NCI-H345 treated with DMSO at 0.1 percent for 48 hours (cell line): ENCODE measurements around the gene EBF3.

Source experiments
- DNase-seq: peaks from one replicate; lab custom pipeline; 2025; ENCODE audit not compliant: unreplicated experiment; lab: John Stamatoyannopoulos, UW

Gene EBF3

DNA sequence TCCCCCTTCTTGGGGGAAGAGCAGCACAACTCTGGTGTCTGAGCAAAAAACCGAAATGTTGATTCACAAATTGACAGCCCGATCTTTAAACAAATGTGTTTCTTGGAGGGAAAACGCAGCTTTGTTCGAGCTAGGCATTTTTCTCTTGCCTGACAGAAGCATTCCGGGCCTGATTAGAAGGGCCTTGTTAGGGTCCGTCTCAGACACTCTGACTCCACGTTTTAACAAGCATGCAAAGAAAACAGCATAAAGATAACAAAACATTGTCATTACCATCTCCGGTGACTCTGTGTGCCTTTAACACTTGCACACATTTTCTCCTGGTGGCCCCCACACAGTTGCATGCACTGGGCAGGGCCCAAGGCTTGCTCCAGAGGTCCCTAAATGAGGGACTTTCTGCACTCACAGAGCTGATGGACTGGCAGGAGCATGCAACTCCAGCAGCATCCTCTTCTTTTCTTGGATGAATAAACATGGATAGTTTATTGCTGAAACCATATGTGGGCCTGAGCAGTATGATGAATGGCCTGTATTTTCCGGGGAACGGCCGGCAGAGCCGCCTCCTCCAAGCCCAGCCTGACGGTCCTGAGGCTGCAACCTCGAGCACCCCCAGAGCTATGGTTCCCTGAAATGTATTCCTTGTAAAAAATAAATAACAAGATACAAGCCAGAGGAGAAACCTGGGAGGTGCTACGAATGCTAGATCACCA lies 50.9 kb downstream of the EBF3 start:
- no peak for DNase-seq

DNA sequence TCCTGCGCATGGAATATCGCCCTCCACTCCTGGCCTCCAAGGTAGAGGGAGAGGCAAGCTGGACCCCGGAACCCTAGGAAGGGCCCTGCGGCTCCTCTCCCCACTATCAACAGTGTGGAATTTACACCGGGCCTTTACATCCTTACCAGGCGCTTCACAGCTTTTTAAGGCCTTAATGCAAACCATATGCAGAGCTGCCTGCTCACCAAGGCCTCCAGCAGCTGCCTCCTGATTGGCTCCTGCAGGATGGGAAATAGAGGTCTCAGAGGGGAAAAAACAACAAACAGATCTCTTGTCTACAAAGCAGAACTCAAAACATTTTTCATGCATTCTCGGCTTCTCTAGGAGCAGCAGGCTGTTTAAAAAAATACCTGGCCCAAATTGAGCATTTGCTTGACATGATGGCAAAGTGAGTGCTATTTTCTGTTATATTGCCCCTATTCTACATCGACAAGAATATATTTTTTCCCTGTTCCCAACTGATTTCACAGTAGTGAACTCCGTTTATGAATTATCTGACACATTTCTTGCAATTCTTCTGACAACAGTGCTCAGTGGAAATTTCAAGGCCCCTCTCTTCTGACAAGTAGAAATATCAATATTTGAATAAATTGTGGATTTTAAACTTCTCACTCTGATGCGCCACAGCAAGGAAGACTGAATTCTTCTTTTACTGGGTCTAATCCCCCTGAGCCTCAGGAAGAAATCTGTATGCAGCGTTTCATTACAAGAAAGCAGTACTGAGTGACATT lies 51.7 kb downstream of the EBF3 start:
- DNase-seq = no peak

- DNase-seq = no peak
Observed at GRCh38 chr10:129911451-129912165, 52.5 kb downstream of the EBF3 start.

- no peak for DNase-seq
Observed at GRCh38 chr10:129910861-129911260, 53.2 kb downstream of the EBF3 start.

DNA sequence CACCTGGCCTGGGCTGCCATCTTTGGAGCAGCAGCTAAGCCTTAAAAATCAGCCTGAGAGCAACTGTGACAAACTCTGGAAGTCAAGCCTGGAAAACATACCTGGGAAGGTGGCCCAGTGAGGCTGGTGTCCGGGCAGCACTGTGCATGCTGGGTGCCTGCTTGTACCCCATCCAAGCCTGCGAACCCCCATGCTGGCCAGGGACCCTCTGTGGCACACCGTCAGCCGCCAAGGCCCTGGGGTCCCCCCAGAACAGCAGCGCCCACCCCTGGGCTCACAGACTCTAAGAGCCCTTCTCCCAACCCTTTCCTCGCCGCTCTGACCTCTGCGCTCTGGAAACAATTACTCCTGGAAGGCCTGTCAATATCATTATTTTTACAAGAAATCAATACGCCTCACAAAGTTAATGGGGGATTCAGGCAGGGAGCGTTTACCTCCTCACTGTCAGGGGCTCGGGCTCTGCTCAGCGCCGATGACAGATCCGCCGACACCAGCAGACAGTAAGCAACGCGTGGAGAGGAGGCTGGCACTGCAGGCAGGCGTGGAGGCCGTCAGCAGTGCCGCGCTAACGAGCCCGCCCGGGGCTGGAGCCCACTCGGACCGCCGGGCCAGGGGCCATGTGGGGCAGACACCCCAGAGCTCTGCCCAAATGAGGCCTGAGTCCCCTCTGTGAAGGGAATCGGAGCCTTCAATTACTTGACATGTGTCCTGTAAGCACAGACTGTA lies 54.4 kb downstream of the EBF3 start:
- DNase-seq = no peak

DNA sequence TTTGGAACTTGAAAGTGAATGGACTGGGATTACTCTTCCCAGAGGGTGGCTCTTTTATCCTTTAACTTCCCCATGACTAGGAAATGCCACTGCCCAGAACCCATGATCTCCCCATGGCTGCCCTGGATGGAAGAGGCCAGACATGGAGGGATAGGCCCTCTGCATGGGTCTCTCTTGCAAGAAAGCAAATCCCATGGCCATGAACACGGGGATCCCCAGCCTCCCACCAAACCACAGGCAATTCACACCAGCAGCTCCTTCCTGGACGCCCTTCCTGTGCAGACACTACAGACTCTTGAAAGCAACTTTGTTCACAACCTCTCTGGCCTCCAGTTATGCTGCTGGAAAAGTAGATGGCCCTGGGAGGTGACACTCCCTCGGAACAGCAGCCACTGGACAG lies 55.0 kb downstream of the EBF3 start:
- no peak for DNase-seq

GRCh38 chr10:129908406-129908805 lies 55.7 kb downstream of the EBF3 start:
- no peak for DNase-seq

DNA sequence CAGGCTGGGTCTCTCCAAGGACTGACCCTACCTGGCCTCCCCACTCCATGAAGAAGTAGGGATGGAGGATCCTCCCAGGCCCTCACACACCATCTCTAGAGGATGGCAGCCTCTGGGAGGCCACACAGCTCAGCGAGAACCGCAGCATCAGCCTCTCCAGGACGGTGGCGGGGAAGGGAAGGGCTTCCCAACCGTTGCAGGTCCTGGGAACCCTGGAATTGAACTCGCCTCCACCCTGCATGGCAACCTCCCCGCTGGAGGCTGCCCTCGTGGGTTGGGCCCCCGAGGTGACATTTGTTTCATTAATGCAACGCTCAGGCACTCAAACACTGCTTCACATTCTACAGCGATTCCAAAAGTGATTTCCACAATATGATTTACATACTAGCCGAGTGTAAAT lies 58.5 kb downstream of the EBF3 start:
- no peak for DNase-seq

GRCh38 chr10:129904323-129904722 lies 59.8 kb downstream of the EBF3 start:
- no peak for DNase-seq

DNA sequence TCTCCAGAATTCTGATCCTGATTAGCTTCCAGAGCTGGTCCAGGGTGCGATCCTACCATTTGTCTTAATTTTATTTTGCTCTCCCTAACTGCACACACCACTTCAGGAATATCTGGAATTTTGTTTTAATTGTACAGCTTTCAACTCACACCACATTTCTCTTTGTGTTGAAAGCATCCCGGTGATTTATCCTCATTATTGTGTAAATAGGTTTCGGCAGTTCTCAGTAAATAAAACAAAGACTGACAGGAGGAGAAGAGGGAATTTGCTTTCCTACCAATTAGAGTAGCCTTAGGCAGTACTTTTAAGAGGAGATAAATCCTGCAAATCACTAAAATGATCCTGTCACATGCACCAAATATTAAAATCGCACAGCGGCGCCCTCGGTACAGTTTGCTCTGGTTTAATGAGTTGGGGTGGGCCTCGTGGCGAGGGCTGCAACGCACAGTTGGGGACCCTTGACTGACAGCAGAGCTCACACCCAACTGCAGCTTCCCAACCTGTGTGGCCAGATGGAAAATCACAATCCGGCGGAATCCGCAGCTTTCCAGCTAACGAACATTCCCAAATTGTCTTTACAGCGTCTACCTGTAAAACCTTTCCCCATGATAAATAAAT lies 62.6 kb downstream of the EBF3 start:
- no peak for DNase-seq

GRCh38 chr10:129900825-129901224 lies 63.2 kb downstream of the EBF3 start:
- DNase-seq = no peak

GRCh38 chr10:129899276-129900130 lies 64.6 kb downstream of the EBF3 start:
- no peak for DNase-seq

GRCh38 chr10:129898706-129899268 lies 65.3 kb downstream of the EBF3 start:
- no peak for DNase-seq

DNA sequence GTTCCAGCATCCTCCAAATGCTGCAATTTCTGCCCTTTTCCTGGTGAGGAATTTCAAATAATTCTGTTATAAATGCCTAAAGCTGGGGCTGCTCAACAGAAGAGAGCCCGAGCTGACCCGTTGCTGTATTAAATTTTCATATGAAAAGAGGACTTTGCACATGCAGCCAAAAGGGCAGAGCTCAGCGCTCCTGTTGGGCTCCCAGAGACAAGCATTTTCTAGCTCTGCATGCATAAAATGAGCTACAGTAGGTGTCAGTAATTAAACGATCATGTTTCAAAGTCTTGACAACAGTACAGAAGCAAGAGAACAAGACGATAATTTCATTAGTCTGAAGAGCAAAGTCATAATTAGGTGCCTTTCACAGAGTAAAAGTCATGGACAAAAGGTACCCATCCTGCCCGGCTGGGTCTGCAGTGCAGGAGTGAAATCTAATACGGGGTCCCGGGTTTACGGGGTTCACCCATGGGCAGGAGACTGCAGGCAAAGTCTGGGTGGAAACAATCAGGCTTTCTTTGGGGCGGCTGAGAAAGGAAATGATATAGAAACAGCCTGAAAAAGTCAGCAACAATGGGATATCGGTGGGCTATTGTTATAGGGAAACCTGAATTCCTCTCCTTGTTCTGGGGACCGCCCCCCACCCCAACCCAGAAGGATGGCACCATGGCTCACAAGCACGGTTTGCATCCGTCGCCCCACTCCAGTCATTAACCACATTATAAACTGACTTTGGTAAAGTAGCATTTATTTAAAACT lies 66.0 kb downstream of the EBF3 start:
- no peak for DNase-seq

GRCh38 chr10:129896860-129897200 lies 67.2 kb downstream of the EBF3 start:
- DNase-seq = no peak

DNA sequence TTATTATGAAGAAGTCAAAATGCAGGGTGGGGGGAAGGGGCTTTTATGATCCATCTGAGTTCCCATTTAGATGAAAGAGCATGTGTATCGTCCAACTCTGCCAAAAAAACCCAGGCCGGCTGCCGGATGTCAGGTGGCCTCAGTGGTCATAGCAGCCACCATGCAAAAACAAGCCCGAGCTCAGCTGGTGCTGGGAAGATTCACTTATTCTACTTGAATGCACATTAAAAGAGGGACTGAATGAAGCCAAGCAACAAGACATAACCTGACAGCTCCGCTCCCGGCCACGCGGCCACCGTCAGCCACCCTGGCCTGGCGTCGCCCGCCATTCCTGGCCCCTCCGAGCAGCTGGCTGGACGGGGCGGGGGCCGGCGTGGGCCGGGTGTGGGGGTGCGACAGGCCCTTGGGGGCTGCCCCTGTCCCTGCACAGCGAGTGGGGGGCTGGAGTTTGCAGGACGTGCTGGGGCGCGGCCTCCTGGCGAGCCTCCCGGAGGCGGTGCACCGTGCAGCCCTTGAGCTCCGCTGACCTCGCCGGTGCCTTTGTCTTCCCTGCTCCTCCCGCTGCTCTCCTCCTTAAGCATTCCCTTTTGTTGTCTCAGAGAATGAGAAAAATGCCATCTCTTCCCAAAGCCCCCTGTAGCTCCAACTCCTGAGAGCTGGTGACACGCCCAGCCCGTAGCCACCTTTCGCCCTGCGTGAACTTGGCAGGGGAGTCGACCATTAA lies 67.8 kb downstream of the EBF3 start:
- no peak for DNase-seq

DNA sequence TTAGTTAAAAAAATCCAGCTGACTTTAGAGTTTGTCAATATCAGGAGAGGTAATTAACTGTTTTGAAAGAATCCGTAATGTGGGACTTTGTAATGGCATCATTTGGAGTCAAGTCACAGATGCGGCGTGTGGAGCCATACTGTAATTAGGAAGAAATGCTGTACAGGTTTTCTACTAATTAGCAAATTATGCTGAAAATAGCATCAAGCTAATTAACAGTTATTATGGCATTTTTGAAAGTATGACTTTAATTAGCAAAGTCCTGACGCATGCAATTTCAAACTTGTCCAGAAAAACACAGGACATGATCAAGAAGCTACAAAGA lies 68.3 kb downstream of the EBF3 start:
- no peak for DNase-seq

GRCh38 chr10:129894698-129895097 lies 69.4 kb downstream of the EBF3 start:
- DNase-seq = no peak
